SK-N-MC (cell line): ENCODE results near the gene CACHD1.

ENCODE experiments used
- EZH2 ChIP-seq: fragments of 200-600 bp; sonication (generic); IDR thresholded peaks from one replicate; pipeline ENCODE4 v1.6.1; 2017; ENCODE audit warnings: antibody characterized with exemption
- FOXP2 ChIP-seq: optimal IDR thresholded peaks from 2 replicates; pipeline ENCODE3; 2011; ENCODE audit warnings: mild to moderate bottlenecking, moderate library complexity; ENCODE audit not compliant: insufficient read depth; ENCODE audit errors: extremely low read length, control extremely low read depth
- POLR2AphosphoS5 ChIP-seq: IDR thresholded peaks from 2 replicates; pipeline ENCODE4 v1.6.1; 2012; ENCODE audit warnings: mild to moderate bottlenecking, low read depth, low read length, borderline replicate concordance

DNA sequence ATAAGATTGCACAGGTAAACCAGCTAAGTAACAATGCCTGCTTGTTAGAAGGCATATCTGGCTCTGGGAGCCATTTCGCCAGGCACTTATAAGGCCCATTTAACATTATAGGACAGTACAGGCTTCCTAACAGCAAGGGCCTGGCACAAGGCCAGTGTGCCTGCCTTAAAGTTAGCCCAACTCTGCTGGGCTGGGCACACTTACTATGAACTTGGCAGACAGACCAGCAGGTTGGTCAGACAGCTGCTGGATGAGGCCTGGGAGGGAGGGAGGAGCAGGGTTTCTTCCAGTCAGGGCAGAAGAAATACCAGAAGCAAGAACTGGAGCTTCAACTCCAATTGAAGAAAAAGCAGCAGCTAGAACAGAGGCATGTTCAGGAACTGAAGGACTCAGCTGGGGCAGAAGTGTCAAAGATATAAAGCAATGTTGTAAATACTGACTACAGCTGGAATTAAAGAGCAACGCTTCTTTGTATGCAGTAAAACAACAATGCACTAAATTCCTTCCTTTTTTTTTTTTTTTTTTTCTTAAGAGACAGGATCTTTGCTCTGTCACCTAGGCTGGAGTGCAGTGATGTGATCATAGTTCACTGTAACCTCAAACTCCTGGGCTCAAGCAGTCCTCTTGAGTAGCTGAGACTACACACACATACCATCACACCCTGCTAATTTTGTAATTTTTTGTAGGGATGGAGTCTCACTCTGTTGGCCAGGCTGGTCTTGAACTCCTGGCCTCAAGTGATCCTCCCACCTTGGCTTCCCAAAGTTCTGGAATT, 4.9 kb downstream of the CACHD1 start:
- TF ChIP-seq EZH2 (no peak), POLR2AphosphoS5 (no peak), FOXP2 (no peak)
